GM10248 (cell line): ENCODE measurements around the gene DARS1.

Experiments used
- CTCF ChIA-PET: fragments of 300-600 bp; sonication (Branson Sonifier 250); formaldehyde crosslinking; extraction: SDS; loops from one replicate; lab custom pipeline; 2021; ENCODE audit warnings: antibody characterized with exemption; lab: Yijun Ruan, JAX
- POLR2A ChIA-PET: fragments of 350-650 bp; sonication (Branson Sonifier 250); formaldehyde crosslinking; extraction: SDS; loops from one replicate; lab custom pipeline; 2020; ENCODE audit warnings: antibody characterized with exemption; lab: Yijun Ruan, JAX
- DNase-seq: peaks from one replicate; pipeline ENCODE4 v3.0.0; 2012; ENCODE audit errors: extremely low spot score
- TF ChIP-seq, protein P1 (sequence below): IDR thresholded peaks from 2 replicates; pipeline ENCODE4 v1.5.1; 2012; ENCODE audit warnings: mild to moderate bottlenecking, low read depth; ENCODE audit errors: extremely low read depth, missing control alignments, control extremely low read depth

DARS1 gene

DNA sequence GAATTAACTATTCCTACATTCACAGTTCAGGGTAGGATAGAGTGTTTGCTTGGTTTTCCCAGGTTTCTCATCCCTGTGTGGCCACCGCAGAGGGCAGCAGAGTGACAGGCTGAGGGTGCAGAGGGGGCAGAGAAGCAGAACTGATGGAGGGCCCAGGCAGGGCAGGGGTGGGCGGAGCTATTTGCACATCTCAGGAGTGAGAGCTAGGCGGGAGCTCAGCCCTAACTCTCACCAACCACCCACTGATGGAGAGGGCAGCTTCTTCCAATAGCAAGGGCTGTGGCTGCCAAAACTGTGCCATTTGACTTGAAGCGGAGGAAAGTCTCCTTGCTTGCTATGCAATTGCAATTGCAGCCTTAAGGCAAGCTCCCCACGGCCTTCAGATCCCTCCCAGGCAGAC lies 12.0 kb upstream of the DARS1 start:
- TF ChIP-seq, protein P1, sequence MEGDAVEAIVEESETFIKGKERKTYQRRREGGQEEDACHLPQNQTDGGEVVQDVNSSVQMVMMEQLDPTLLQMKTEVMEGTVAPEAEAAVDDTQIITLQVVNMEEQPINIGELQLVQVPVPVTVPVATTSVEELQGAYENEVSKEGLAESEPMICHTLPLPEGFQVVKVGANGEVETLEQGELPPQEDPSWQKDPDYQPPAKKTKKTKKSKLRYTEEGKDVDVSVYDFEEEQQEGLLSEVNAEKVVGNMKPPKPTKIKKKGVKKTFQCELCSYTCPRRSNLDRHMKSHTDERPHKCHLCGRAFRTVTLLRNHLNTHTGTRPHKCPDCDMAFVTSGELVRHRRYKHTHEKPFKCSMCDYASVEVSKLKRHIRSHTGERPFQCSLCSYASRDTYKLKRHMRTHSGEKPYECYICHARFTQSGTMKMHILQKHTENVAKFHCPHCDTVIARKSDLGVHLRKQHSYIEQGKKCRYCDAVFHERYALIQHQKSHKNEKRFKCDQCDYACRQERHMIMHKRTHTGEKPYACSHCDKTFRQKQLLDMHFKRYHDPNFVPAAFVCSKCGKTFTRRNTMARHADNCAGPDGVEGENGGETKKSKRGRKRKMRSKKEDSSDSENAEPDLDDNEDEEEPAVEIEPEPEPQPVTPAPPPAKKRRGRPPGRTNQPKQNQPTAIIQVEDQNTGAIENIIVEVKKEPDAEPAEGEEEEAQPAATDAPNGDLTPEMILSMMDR: no peak
- CTCF ChIA-PET: interaction anchor here (0.9 to 4.0 kb wide), 15 partner anchors 8 to 387 kb away, joined by 3 to 25 read pairs (median 4); no protein-coding TSS in a partner anchor
- peak; percentile 37 for DNase-seq
- POLR2A ChIA-PET: interaction anchor here (1.0 to 1.2 kb wide), 2 partner anchors 12 to 62 kb away, joined by 3 read pairs; partner anchors contain the start of gene DARS1

DNA sequence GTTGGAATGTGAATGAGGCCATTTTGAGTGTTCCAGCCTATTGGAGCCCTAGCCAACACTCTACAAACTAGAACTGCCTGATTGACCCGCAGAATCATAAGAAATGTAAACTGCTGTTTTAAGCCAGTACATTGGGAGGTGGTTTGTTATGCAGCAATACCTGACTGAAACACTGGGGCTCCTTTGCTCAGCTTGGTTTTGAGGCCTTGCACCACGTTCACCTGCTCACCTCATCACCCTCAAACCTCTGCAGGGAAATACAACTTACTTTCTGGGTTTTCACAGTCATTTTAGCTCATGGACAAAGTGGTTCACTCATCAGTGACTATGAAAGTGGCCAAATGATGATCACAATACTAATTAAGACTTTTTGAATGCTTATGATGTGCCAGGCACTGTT lies 10.9 kb upstream of the DARS1 start:
- DNase-seq: no peak
- CTCF ChIA-PET: interaction anchor here (0.6 to 4.0 kb wide), 6 partner anchors 9 to 140 kb away, joined by 3 to 25 read pairs (median 6); no protein-coding TSS in a partner anchor
- POLR2A ChIA-PET: no interaction called here
- TF ChIP-seq, protein P1: no peak

DNA sequence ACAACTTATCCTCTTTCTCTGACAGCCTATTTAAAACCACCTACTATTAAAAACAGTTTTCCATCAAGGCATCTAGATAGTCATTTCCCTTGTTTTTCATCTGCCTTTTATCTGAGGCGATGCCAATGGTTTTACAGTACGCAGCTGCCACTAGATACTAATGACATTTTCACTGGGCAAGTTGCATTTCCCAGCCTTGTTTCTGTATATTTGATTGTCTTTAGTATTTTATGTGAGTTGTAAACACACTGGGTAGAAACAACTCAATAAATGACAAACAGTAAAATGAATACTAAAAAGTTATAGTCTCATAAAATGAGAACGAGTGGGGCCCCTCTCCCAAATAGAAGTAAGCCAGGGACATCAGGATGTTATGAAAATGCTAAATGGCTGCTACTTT lies 8.9 kb upstream of the DARS1 start:
- ChIA-PET CTCF (interaction anchor here (1.1 kb wide), 1 partner anchor 11 kb away, joined by 3 read pairs; no protein-coding TSS in a partner anchor), POLR2A (no interaction called here)
- DNase-seq: no peak
- TF ChIP-seq, protein P1: no peak

DNA sequence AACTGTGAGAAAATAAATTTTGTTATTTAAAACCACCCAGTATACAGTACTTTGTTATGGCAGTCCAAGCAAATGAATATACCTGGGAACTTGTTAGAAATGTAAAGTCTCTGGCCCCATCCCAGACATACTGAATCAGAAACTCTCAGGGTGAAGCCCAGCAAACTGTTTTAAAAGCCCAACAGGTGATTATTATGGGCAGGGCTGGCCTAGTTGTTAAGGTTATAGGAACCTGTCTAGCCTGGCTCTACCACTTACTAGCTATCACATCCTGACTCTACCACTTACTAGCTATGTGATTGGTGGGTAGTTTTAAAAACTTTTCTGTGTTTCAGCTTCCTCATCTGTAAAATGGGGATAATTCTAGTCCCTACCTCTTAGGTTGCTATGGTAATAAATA lies 8.0 kb upstream of the DARS1 start:
- ChIA-PET CTCF (interaction anchor here (1.1 kb wide), 1 partner anchor 12 kb away, joined by 3 read pairs; no protein-coding TSS in a partner anchor), POLR2A (no interaction called here)
- TF ChIP-seq, protein P1: no peak
- DNase-seq: no peak

DNA sequence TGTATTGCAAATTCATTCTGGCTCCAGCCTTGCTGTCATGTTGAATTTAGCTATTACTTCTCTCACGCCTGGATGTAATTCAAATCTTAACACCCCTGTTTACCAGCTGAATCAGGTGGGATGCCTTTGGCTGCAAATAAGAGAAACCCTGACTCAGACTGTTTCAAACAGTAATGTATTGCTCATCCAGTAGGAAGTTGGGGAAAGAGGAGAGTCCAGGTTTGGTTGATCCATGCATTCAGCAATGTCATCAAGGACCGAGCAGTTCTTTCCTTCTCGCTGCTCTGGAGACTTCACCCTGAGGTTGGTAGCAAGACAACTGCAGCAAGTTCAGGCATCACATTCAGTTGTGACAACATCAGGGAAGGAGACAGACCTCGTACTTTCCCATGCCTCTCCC lies 6.4 kb upstream of the DARS1 start:
- ChIA-PET POLR2A (no interaction called here), CTCF (no interaction called here)
- DNase-seq: no peak
- TF ChIP-seq, protein P1: no peak

DNA sequence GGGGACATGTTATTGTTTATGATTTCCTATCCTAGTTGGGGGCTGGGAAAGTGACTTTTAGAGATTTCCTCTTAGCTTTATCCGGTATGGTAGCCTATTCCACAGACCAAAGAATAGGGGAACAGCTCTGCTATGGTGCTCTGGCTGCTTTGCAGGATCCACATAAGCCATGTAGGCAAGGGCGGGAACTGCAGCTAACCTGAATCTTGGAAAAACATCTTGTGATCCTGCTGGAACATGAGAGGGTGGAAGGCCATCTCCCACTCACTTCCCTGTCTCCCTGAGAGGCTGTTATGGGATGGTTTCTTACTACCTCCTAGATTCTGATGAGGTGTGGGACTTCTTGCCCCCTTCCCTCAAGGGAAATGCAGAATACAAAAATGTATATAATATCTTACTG lies 2.0 kb upstream of the DARS1 start:
- ChIA-PET CTCF (interaction anchor here (0.8 to 4.3 kb wide), 4 partner anchors 9 to 17 kb away, joined by 3 to 25 read pairs (median 4); no protein-coding TSS in a partner anchor), POLR2A (no interaction called here)
- no peak for DNase-seq
- TF ChIP-seq, protein P1: no peak
